T-cell (primary cell): ENCODE data around the gene SMAD6. TPM values are rescaled to one million over a fixed set of nuclear protein-coding genes. Genes with fewer than 3 reads are reported as not detected.

Experiments
- ATAC-seq, 4 experiments: fragments of 200-7000 bp in 3 of 4; fragments of 150-1000 bp in 1 of 4; cut with Tn5 transposase; replicated peaks in 1 of 4; 1 replicate in 3 of 4; 2 replicates in 1 of 4; pipeline ENCODE4 v1.10.0; 2021; ENCODE audit warnings: moderate library complexity in 3 of 4, mild to moderate bottlenecking in 2 of 4, moderate number of reproducible peaks in 1 of 4
- CTCF ChIA-PET, 2 donors: fragments of 300-600 bp; sonication (Branson Sonifier 250); formaldehyde crosslinking; loops; one replicate each; lab custom pipeline; 2022; ENCODE audit warnings: antibody characterized with exemption in 2 of 2; lab: Charles Lee
- POLR2A ChIA-PET, 2 donors: fragments of 300-600 bp; sonication (Branson Sonifier 250); formaldehyde crosslinking; loops; one replicate each; lab custom pipeline; 2022; ENCODE audit warnings: antibody characterized with exemption in 2 of 2; lab: Charles Lee
- DNase-seq, 35 experiments: peaks; one replicate each; pipeline versions ENCODE4 v3.0.0 to v3.0.0-alpha.2; 2013 to 2023
- H3K27ac ChIP-seq: one replicate; pipeline ENCODE4 v1.5.1; 2013; ENCODE audit warnings: low read length
- H3K27me3 ChIP-seq, 2 experiments: replicated peaks in 1 of 2; 1 replicate in 1 of 2; 2 replicates in 1 of 2; pipeline versions ENCODE4 v1.6.1 to v1.7.0; 2013; ENCODE audit warnings: low read length in 1 of 2, mixed read lengths in 1 of 2; ENCODE audit not compliant: control insufficient read depth in 2 of 2, insufficient read depth in 2 of 2; ENCODE audit errors: extremely low read depth in 1 of 2
- H3K36me3 ChIP-seq, 2 donors: 1 replicate in 1 of 2; 2 replicates in 1 of 2; pipeline versions ENCODE4 v1.6.1 to v1.7.0; 2013; ENCODE audit warnings: low read length in 1 of 2; ENCODE audit not compliant: control insufficient read depth in 2 of 2, insufficient read depth in 1 of 2; ENCODE audit errors: extremely low read depth in 1 of 2
- H3K4me1 ChIP-seq, 2 experiments: 1 replicate in 1 of 2; 2 replicates in 1 of 2; pipeline versions ENCODE4 v1.6.1 to v1.7.0; 2013; ENCODE audit warnings: low read length in 2 of 2, mixed read lengths in 1 of 2; ENCODE audit not compliant: insufficient read depth in 2 of 2, control insufficient read depth in 1 of 2; ENCODE audit errors: extremely low read depth in 1 of 2
- H3K4me3 ChIP-seq, 2 donors: 1 replicate in 1 of 2; 2 replicates in 1 of 2; pipeline versions ENCODE4 v1.5.1 to v1.7.0; 2013; ENCODE audit warnings: mild to moderate bottlenecking in 2 of 2, low read length in 1 of 2, moderate library complexity in 1 of 2; ENCODE audit not compliant: control insufficient read depth in 1 of 2; ENCODE audit errors: extremely low read depth in 1 of 2
- H3K9me3 ChIP-seq: 2 replicates; pipeline ENCODE4 v1.7.0; 2013
- H3K27ac Mint-ChIP-seq, 2 donors: one replicate each; pipeline ENCODE4 v1.8.0; 2020 to 2021; ENCODE audit warnings: mild to moderate bottlenecking in 2 of 2, mixed read lengths in 2 of 2
- H3K27me3 Mint-ChIP-seq, 2 donors: one replicate each; pipeline ENCODE4 v1.8.0; 2021 to 2022; ENCODE audit warnings: mixed read lengths in 2 of 2
- H3K36me3 Mint-ChIP-seq: one replicate; pipeline ENCODE4 v1.8.0; 2021; ENCODE audit warnings: mixed read lengths
- H3K4me1 Mint-ChIP-seq, 3 donors: one replicate each; pipeline ENCODE4 v1.8.0; 2020 to 2022; ENCODE audit warnings: mixed read lengths in 3 of 3, mild to moderate bottlenecking in 1 of 3
- H3K4me3 Mint-ChIP-seq, 3 donors: one replicate each; pipeline ENCODE4 v1.8.0; 2020 to 2022; ENCODE audit warnings: mild to moderate bottlenecking in 3 of 3, mixed read lengths in 3 of 3, moderate library complexity in 3 of 3
- H3K9me3 Mint-ChIP-seq, 3 donors: one replicate each; pipeline ENCODE4 v1.8.0; 2020 to 2022; ENCODE audit warnings: mixed read lengths in 3 of 3
- WGBS: methylation state at CpG from one replicate; pipeline ENCODE4 v1.1.5; 2013; ENCODE audit warnings: missing lambda C conversion rate; ENCODE audit not compliant: insufficient coverage; 5-methylcytosine and 5-hydroxymethylcytosine counted together
- total RNA-seq, 35 experiments: library from RNA in 6 of 35; stranded (reverse) in 6 of 35; fragments of 120-200 nt in 1 of 35; gene quantifications; one replicate each; pipeline versions ENCODE4 v1.2.1 to v1.2.4 and lab custom pipeline; 2013 to 2026

The SMAD6 gene
- total RNA-seq, 5 donors from 2014 or later (not counting 1 experiment from before 2014, with no cell fraction given) = 0.13 to 0.55 (median 0.33) TPM

GRCh38 chr15:66714543-66714981 is 12.5 kb downstream of the SMAD6 start:
- no peaks in the 10 kb centered on the region for H3K4me1 ChIP-seq
- ChIA-PET CTCF (interaction anchor here in 1 of 2 donors (0.6 to 1.5 kb wide), 2 partner anchors 96 to 575 kb away, joined by 3 to 4 read pairs; no protein-coding TSS in a partner anchor), POLR2A (interaction anchor here in 1 of 2 donors (0.5 kb wide), 1 partner anchor 21 kb away, joined by 3 read pairs; no protein-coding TSS in a partner anchor)
- no peaks in the 10 kb centered on the region for H3K36me3 ChIP-seq
- H3K27ac ChIP-seq = no peak overlapping the region
- DNase-seq (no peak), ATAC-seq (no peak)
- WGBS = 83% methylated on average over 3 of the region's 6 CpGs
- H3K9me3 ChIP-seq = no peaks in the 10 kb centered on the region
- H3K27me3 ChIP-seq = peaks cover 0 to 11% of the 10 kb centered on the region in 2 experiments
- Mint-ChIP-seq H3K4me3 (no peak overlapping the region), H3K27ac (no peak overlapping the region), H3K9me3 (no peaks in the 10 kb centered on the region), H3K27me3 (peaks cover 0 to 4% of the 10 kb centered on the region in 2 donors), H3K36me3 (no peaks in the 10 kb centered on the region), H3K4me1 (peaks cover 0 to 2% (median 1%) of the 10 kb centered on the region in 3 donors)
- no peak overlapping the region for H3K4me3 ChIP-seq

DNA sequence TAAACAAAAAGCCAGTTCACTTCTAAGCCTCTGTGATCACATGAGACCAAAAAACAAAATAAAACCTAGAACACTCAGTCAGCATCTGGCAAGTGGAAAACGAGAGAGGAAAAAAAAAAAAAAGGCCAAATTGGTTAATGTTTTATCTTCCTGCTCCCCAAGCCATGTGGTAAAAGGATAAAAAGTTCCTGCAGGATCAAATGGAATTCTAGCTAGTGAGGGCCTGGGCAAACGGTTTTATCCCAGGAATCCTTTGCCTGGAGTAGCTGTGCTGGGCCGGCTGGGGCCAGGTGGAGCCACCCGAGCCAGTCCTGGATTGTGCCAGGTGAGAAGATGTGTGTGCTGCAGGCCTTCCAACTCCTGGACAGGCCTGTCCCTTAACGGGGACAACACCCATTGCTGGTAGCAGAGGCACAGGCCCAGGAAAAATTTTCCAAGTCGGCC is 13.2 kb downstream of the SMAD6 start:
- 100% methylated on average over 1 of the region's 6 CpGs for WGBS
- H3K36me3 Mint-ChIP-seq = no peaks in the 10 kb centered on the region

DNA sequence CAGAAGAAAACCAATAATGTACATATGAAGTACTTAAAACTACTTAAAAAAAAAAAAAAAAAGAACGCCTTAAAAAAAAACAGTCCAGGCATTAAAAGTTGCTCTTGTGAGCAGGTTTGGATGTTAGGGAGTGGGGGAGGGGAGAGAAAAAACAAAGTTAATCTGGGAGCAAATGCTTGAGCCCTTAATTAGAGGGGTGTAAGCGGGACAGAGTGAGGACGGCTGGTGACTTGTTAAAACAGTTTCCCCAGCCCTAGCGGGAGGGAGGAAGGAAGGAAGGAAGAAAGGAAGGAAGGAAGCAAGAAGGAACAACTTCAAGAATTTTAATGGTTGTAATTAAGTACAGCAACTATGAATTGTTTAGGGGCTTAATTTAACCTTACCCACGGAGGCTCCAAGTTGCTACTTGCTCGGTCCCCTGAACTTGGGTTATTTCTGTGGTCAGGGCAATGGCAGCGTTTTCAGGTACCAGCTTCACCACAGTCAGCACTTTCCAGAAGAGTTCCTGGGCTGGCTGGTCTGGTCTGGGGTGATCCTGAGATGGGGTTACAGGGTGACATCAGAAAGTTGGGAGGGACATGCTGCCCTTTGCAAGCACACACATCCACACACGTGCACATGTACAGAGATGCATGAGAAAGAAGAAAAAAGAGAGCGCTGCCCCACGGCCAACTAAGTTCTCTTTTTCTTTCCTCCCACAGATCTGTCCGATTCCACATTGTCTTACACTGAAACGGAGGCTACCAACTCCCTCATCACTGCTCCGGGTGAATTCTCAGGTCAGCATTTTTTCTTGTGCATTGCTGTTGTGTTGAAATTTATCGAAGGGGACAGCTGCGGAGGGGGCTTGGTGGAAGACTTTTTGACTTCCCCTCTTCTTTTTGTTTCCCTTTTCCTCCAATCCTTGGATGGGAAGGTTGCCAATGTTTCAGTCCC is 14.0 kb downstream of the SMAD6 start:
- Mint-ChIP-seq H3K9me3 (no peaks in the 10 kb centered on the region), H3K4me1 (peaks cover 3 to 15% (median 15%) of the 10 kb centered on the region in 3 donors), H3K27me3 (peaks cover 0 to 4% of the 10 kb centered on the region in 2 donors), H3K36me3 (no peaks in the 10 kb centered on the region), H3K27ac (no peak overlapping the region), H3K4me3 (no peak overlapping the region)
- Histone ChIP-seq H3K4me1 (peaks cover 0 to 6% of the 10 kb centered on the region in 2 experiments), H3K9me3 (no peaks in the 10 kb centered on the region), H3K27ac (no peak overlapping the region), H3K4me3 (no peak overlapping the region), H3K36me3 (no peaks in the 10 kb centered on the region), H3K27me3 (peaks cover 0 to 11% of the 10 kb centered on the region in 2 experiments)
- CTCF ChIA-PET = interaction anchor here in 1 of 2 donors (0.7 kb wide), 2 partner anchors 27 to 1299 kb away, joined by 3 read pairs; no protein-coding TSS in a partner anchor
- ATAC-seq = no peak
- DNase-seq = no peak
- POLR2A ChIA-PET = interaction anchor here in 1 of 2 donors (0.7 kb wide), 1 partner anchor 9 kb away, joined by 14 read pairs; no protein-coding TSS in a partner anchor
- 70% methylated on average over 4 of the region's 15 CpGs for WGBS

More for the DNA sequence above, 13.2 kb downstream of the SMAD6 start:
- POLR2A ChIA-PET = interaction anchor here in 1 of 2 donors (0.7 kb wide), 1 partner anchor 8 kb away, joined by 14 read pairs; no protein-coding TSS in a partner anchor
- CTCF ChIA-PET = interaction anchor here in 1 of 2 donors (0.7 to 1.5 kb wide), 3 partner anchors 26 to 1300 kb away, joined by 3 to 4 read pairs (median 3); no protein-coding TSS in a partner anchor
- Histone ChIP-seq H3K27me3 (peaks cover 0 to 11% of the 10 kb centered on the region in 2 experiments), H3K27ac (no peak overlapping the region), H3K9me3 (no peaks in the 10 kb centered on the region), H3K36me3 (no peaks in the 10 kb centered on the region), H3K4me1 (peaks cover 0 to 1% of the 10 kb centered on the region in 2 experiments), H3K4me3 (no peak overlapping the region)
- H3K27ac Mint-ChIP-seq = no peak overlapping the region
- no peak overlapping the region for H3K4me3 Mint-ChIP-seq
- ATAC-seq (no peak), DNase-seq (no peak)
- no peaks in the 10 kb centered on the region for H3K9me3 Mint-ChIP-seq
- H3K27me3 Mint-ChIP-seq = peaks cover 0 to 4% of the 10 kb centered on the region in 2 donors
- peaks cover 3 to 8% (median 8%) of the 10 kb centered on the region in 3 donors for H3K4me1 Mint-ChIP-seq

- Mint-ChIP-seq H3K9me3 (no peaks in the 10 kb centered on the region), H3K36me3 (no peaks in the 10 kb centered on the region), H3K27ac (no peak overlapping the region), H3K4me3 (no peak overlapping the region), H3K4me1 (peaks cover 3 to 21% (median 15%) of the 10 kb centered on the region in 3 donors), H3K27me3 (peaks cover 0 to 4% of the 10 kb centered on the region in 2 donors)
- POLR2A ChIA-PET = no interaction called here
- 83% methylated on average over 1 of the region's 4 CpGs for WGBS
- DNase-seq (no peak), ATAC-seq (no peak)
- Histone ChIP-seq H3K9me3 (no peaks in the 10 kb centered on the region), H3K36me3 (no peaks in the 10 kb centered on the region), H3K27ac (no peak overlapping the region), H3K4me1 (peaks cover 0 to 6% of the 10 kb centered on the region in 2 experiments), H3K27me3 (peaks cover 0 to 11% of the 10 kb centered on the region in 2 experiments), H3K4me3 (no peak overlapping the region)
- CTCF ChIA-PET = no interaction called here
Observed at GRCh38 chr15:66716656-66717020, 14.6 kb downstream of the SMAD6 start.

DNA sequence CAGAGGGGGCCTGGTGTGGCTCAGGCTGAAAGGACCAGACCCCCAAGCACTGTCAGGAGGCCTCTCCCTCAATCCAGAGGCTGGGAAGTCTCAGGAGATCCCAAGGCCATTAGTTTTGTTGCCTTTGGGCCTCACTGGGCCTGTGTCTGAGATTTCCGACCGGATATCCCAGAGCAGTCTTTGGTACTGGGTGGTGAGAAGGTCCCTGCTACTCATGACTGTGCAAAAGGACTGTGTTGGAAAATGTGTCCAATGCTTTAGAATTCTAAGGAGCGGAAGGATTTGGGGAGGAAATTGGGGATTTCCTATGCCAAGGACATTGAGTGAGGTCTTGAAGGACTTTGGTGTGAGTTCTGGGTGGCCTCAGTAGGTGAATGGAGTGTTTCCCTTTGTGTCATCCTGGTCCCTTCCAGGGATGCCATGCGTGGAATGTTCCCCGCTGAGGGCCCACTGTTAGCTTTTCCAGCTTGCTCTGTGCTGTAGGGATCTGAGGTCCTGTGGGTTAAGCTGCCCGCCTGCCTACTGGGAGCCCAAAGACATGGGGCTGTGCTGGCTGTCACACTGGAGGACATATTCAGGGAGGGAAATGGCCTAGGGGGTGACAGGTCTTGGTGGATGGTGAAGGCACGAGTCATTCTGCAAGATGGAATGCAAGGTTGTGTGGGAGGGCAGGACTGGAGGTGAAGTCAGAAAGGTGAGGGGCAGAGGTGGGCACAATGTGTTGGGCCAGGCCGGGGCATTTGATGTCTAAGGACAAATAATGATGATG is 16.4 kb downstream of the SMAD6 start:
- no peak for ATAC-seq
- H3K36me3 Mint-ChIP-seq = no peaks in the 10 kb centered on the region
- ChIA-PET CTCF (no interaction called here), POLR2A (no interaction called here)
- Histone ChIP-seq H3K27ac (no peak overlapping the region), H3K4me3 (no peak overlapping the region), H3K27me3 (peaks cover 0 to 23% of the 10 kb centered on the region in 2 experiments), H3K9me3 (no peaks in the 10 kb centered on the region), H3K36me3 (no peaks in the 10 kb centered on the region), H3K4me1 (peaks cover 0 to 6% of the 10 kb centered on the region in 2 experiments)
- H3K4me3 Mint-ChIP-seq = no peak overlapping the region
- H3K27me3 Mint-ChIP-seq = peaks cover 0 to 4% of the 10 kb centered on the region in 2 donors
- peaks cover 3 to 21% (median 15%) of the 10 kb centered on the region in 3 donors for H3K4me1 Mint-ChIP-seq
- no peak overlapping the region for H3K27ac Mint-ChIP-seq
- no peak for DNase-seq
- H3K9me3 Mint-ChIP-seq = no peaks in the 10 kb centered on the region
- 86% methylated on average over 6 of the region's 8 CpGs for WGBS
